Central memory CD4-positive, alpha-beta T cell (primary cell): ENCODE measurements around the gene INTS13.
"Not testable (repeated sequence)": the region's sequence is repeated elsewhere in the genome, so short reads cannot be mapped to it uniquely, and the experiment has no call there.

Experiments
- DNase-seq: peaks from one replicate; pipeline ENCODE4 v3.0.0; 2022

INTS13 gene

DNA sequence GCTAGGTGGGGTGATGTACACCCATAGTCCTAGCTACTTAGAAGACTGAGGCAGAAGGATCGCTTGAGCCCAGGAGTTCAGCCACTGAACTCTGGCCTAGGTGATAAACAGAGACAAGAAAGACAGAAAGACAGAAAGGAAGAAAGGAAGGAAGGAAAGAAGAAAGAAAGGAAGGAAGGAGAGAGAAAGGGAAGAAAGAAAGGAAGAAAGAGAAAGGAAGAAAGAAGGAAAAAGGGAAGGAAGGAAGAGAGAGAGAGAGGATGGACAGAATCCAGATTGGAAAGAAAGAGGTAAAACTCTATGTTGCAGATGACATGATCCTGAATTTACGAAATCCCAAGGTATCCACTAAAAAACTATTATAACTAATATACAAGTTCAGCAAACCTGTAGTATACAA, 8.2 kb downstream of the INTS13 start:
- DNase-seq = no peak

DNA sequence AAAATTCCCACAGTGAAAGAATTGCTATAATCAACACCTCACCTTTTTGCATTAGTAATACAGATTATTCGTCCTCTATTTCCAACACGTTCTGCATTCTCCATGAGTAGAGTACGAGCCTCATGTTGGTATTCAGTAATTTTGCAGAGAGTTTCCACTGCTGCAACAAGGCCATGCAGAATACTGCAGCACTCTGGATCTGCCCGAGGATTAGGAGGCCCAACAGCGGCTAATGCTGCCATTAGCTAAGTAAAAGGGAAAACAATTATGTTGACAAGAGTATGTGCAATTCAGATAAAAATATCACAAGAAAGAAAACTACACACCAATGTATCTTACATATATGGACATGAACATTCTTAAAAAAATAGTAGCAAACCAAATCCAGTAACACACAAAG, 9.1 kb downstream of the INTS13 start:
- no peak for DNase-seq

DNA sequence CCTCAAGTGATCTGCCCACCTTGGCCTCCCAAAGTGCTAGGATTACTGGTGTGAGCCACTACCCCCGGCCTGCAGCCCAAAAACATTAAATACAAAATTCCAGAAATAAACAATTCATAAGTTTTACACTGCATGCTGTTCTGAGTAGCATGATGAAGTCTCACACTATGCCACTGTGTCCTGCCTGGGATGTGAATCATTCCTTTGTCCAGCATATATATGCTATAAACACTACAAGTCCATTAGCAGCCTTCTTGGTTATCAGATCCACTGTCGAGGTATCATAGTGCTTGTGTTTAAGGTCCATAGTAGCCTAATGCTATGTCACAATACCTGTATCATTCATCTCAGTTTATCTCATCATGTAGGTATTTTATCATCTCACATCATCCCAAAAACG, 15.9 kb downstream of the INTS13 start:
- no peak for DNase-seq

DNA sequence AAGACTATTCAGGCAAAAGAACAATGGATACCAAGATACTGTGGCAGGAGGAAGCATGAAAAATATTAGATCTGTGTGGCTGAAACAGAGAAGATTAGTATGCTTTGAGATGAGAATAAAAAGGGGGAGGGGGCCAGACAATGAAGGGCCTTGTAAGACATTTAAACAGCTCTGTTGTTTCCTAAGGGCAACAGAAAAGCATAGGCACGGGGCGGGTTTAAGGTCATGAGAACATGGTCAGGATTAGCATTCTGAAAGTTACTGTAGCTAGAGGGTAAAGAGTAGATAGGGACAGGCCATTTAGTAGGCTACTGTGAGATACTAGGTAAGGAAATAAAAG, 18.6 kb downstream of the INTS13 start:
- no peak for DNase-seq

DNA sequence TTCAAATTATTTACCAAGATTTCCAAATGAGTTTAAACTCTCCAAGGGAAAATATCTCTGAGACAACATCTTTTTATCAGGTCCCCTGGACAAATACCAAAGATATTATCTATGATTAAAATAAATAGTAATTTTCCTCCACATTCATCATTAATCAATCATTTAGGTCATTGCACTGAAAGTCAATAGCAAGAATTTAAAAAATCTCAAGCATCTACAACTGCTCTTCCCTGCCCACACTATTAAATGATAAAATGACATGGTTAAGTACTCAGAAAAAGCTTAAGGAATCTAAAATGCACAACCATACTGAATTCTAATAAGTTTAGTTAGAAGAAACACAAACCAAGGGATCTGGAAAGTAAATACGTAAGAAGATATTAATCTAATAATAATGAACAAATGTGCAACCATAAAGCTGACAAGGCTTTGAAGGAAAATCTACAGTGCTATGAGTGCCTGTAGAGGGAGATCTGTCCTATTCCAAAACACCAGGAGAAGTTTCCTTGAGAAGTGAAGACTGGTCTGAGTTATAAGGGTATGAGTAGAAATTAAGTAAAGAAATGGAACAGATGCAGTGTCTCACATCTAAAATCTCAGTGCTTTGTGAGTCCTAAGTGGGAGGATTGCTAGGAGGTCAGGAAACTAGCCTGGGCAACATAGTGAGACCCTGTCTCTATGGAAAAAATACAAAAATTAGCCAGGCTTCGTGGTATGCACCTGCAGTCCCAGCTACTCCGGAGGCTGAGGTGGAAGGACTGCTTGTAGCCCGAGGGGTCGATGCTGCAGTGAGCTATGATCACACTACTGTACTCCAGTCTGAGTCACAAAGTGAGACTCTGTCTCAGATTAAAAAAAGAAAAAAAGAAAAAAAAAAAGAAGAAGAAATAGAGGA, 19.2 kb downstream of the INTS13 start:
- DNase-seq = no peak

DNA sequence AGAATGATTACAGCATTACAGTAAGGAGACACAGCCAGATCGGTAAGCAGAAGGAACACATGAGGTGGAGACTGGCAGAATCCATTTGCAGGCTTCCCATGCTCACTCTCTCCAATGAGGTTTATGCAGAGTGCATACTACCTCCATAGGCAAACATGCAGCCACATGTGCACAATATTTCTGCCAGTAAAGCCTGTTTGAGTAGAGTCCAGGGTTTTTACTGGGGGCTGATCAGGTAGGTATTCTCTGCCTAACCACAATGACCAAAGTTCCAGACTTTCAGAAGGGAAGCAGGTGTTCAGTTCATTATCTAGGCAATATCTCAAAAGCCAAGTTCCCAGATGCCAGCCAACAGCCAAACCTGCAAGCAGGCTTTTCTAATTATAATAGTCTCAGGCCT, 31.1 kb downstream of the INTS13 start:
- DNase-seq = no peak

DNA sequence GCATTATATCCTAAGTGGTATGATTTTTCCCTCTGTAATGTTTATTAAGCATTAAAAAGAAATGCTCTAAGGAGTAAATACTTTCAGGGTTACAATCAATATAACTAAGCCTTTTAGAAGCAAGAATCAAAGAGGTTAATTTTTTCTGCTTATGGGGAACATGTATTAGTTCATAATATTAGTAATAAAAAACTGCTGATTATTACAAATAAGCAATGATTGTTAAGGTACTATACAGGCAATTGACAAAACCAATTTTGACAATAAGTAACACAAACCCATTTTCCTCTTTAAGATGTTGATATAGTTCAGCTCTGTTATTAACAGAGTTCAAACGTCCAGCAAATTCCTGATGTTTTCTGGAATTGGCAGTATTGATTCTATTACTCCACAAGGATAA, 31.8 kb downstream of the INTS13 start:
- no peak for DNase-seq

DNA sequence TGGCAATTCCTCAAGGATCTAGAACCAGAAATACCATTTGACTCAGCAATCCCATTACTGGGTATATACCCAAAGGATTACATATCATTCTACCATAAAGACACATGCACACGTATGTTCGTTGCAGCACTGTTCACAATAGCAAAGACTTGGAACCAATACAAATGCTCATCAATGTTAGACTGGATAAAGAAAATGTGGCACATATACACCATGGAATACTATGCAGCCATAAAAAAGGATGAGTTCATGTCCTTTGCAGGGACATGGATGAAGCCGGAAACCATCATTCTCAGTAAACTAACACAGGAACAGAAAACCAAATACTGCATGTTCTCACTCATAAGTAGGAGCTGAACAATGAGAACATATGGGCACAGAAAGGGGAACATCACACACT, 34.4 kb downstream of the INTS13 start:
- not testable (repeated sequence) for DNase-seq

DNA sequence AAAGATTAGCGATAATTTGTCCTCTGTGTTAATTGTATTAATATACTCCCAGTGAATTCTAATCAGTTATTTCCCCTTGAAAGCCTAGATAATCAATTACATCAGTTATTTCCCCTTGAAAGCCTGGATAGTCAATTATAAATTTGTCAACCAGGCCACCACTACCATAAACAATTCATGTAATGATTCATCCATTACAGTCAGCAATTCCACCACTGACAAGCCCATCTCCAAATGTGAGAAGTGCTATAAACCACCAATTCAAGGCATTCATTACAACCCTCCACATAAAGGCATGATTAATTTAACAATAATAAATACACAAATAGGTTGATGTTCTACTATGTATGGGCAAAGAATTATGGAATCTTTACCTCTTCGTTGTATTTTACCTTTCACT, 40.9 kb downstream of the INTS13 start:
- no peak for DNase-seq

DNA sequence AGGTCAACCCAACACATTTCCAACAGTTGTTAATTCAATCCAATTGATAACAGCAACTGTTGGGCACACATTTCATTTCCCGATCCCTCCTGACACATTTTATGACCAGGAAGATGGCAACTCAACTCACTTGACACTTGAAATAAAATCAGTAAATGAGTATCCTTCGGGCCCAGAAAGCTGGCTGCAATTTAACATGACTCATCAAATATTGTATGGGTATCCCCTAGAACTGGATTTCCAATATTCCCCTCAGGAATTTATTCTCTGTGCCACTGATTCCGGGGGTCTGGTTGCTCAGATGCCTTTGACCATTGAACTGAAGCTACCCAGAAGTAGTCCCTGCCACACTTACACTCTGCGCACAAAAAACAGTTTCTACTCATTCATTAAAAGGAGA, 42.1 kb downstream of the INTS13 start:
- DNase-seq = no peak

DNA sequence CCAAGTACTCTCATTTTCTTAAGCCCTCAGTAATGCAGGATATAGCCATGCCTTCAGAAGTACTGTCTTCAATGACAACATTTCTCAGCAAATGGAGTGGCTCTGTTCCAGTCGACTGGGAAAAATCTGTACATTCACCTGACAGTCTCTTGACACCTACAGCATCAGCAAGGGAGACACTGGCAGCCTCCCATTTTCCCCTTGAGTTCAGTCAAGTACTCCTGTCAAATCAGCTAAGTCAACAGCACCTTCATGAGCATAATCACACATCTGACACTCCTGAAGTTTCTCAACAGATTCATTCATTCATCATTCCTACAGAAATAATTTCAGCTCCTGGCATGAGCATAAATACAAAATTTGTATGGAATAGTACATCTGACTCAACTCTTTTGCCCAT, 46.1 kb downstream of the INTS13 start:
- no peak for DNase-seq

DNA sequence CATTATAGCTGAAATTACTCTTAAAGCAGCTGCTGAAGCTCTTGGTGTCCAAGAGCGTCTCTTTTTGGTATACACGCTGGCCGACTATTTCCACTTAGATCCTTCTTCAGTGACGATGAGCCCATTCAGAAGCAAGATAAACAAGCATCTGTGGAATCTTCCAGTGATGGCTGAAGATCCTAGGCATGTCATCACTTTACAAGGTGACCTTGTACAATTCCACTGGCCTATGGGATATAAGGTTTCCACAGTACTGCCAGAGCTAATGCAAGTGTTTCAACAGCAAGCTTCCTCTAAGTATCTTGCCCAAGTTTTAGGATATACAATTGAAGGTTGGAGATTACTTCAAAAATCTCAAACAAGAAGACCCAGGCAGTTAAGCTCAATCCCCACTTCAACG, 47.0 kb downstream of the INTS13 start:
- DNase-seq = no peak

DNA sequence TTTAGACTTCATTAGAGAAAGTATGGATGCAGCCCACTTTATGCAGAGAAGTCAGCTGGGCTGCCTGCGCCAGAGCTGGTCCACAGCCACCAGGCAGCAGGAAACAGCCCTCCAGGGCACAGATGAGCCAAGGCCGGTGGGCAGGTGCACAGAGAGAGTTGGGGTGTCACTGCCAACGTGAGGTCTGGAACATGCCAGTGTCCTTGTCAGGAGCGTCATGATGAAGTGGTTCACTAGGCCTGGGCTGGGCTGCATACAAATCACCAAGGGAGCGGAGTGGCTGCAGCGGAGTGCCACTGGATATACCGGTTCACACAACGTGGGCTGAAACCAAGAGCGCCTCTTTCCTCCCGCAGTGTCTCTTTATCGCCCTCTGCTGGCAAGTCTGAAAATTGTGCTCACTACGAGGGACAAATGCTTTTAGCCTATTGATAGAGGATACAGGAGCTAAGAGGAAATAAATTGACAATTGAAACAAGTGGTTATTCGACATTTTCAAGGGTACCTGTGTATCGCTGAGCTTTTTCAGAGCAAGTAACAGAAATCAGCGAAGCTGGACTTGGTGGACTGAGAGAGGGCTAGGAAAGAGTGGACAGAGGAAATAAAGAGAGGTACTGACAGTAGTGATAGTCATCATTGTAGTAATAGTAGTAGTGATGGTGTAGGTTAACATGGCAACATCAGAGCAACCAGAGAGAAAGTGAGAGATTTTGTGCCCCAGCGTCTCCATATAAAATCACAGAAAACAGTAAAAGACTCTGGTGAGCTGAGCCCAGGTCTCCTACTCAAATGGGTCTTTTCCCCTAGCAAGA, 52.8 kb downstream of the INTS13 start:
- peak; percentile 76 for DNase-seq

DNA sequence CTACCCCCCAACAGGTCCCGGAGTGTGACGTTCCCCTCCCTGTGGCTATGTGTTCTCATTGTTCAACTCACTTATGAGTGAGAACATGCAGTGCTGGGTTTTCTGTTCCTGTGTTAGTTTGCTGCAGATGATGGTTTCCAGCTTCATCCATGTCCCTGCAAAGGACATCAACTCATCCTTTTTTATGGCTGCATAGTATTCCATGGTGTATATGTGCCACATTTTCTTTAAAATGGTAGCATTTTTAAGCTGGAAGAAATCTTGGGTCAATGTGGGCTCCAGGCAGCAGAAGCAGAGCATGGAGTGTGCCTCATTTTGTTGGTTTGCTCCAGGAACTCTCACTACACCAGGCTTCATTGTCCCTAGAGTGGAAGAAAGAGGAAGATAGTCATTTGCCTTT, 57.2 kb downstream of the INTS13 start:
- no peak for DNase-seq

DNA sequence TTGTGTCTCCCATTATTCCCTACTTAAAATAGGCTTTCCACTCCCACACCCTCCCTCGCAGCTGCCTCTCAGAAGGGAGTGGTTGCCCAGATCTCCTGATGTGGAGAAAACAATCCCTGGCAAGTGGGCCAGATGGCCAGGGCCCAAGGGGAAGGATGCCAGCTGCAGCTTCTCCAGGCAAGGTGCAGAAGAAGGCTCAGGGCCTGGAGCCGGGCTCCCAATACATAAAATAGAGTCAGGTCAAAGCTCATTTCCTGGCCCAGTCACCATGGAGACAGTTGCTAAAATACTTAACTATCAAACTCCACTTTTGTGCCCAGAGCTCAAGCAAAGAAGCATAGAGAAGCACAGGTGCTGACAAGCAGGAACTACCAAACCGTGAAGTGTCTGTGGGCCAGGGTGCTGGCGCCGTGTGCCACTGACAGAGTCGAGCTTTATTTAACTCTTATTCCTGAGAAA, 59.1 kb downstream of the INTS13 start:
- no peak for DNase-seq

DNA sequence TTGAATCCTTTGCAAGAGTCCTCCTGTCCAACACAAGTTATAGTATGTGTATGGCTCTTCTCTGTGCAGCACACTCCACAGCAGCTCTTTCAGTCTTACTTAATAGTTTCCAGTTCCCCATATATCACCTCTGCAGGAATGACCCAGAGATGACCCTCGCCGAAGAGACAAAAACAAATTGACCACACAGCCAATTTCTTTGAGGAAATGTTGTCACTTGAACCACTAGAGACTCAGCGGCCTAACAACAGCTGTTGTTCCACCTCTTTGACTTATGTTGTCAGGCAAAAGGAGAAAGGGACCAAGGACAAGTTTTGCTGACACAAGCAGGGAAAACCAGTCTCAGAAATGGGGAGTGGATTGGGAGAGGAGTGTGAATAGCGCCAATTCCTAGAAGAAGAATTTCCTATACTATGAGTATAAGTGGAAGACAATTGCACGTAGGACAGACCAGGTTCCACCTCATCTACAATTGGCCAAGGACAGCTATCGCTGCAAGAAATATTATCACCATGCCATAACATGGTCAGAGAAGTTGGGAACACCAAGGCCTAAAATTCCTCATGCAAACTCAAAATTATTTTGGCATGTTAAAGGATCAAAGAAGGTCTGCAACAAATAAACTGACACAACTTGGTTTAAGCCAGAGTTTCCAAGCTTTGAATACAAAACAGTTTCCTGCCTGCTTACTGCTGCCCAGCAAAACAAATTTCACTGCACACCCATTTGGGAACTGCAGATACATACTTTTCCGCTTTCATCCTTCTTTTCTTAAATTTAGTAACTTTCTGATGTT, 63.1 kb downstream of the INTS13 start:
- DNase-seq = no peak

DNA sequence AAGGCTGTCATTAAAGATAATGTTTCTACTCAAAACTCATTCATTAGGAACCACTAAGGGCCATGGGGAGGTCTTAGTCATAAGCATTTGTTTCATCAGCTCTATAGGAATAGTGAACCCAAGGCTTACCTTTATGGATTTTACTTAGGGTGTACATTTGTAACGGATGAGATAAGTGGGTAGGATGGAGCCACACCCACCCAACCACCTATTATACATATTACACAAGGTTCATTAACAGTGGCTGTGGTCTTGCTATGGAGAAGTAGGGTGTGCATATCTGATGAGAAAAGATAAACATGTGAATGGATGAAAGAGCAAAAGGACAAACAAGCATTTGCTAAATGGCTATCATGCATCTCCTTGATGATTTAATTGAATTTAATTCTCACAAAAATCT, 65.2 kb downstream of the INTS13 start:
- no peak for DNase-seq

DNA sequence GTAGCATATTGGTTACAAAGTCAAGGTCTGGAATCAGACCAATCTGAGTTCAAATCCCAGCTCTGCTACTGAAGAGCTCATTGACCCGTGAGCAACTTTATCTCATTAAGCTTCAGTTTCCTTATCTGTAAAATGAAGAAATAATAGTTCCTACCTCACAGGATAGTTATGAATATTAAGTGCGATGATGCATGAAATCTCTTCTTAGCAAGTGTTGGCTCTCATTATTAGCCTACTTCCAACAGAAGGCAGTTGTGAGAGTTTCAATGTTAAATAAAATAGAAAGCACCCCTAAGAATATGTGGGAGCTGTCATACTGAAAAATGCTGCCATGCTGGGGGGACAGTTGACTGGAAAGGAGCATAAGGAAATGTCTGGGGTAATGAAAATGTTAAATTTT, 65.8 kb downstream of the INTS13 start:
- no peak for DNase-seq

DNA sequence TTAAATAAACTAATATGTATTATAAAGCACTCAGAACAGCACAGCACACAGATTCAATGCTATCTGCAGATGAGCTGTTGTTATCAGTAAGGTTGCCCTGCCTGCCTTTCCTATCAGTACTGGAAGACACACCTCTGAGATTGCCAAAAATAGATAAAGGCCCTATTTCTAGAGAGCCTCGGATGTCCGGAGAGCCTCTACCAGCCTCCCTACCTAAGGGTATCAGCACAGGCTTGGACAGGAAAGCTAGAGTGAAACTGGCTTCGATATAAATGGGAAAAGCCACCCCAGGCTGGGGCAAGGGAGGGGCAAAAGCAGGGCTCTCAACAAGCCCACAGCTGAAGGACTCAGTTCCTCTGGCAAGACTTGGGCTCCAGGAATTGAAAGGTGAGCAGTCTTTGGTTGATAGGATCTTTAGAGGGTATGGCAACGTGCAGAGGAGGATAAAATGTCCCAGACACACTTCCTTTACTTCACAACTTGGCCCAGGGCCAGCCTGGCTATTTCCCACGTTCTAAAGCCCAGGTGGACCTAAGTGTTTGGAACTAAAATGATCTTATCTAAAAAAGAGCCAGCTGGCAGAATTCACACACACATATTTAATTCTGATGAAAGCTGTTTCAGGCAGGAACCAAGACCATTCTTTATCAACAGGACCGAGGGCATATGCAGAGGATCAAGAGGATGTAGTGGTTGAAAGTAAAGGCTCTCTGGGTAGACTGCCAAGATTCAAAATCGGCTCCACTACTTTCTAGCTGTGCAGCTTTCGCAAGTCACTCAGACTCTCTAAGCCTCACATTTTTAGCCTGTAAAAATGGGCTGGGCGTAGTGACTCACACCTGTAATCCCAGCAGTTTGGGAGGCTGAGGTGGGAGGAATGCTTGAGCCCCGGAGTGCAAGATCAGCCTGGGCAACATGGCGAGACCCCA, 67.0 kb downstream of the INTS13 start:
- no peak for DNase-seq

DNA sequence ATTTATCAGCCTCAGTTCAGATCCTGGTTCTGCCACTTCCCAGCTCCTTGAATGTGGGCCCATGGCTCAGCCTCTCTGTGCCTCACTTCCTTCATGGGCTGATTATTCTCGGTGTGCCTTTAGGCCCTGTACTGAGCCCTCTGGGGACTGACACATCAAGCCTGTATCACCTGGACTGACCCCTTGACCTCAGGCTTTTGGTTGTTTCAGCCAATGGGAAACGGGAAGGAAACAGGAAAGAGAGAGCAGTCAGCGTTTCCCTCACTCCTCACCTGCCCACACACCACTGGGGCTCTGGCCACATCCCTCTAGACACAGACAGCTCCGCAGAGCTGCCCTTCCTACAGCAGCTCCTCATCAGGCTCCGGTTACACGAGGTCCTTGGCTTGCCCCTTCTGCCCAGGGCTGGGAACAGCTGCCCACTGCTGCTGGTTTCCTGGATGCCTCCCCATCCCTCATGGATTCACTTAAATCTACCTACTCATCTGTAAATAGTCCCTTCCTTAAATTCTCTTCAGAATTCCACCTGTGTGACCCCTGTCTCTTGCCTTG, 67.8 kb downstream of the INTS13 start:
- DNase-seq = no peak

DNA sequence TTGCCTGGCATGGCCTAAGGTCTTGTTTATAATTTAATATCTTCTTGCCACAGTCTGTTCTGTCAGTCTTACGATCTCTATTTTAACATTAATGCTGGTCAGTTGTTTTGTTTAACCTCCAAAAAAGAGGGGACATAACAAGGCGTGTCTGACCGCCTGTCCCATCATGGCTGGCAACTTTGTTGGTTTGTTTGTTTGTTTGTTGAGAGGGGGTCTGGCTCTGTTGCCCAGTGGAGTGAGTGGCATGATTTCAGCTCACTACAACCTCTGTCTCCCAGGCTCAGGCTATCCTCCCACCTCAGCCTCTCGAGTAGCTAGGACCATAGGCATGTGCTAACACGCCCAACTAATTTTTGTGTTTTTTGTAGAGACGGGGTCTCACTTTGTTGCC, 68.7 kb downstream of the INTS13 start:
- no peak for DNase-seq
